Daoy (cell line): ENCODE results near the gene MTMR10. TPM values are rescaled to one million over a fixed set of nuclear protein-coding genes. Genes with fewer than 3 reads are reported as not detected.

ENCODE experiments used
- DNase-seq: peaks from one replicate; pipeline ENCODE4 v3.0.0-alpha.2; 2015; ENCODE audit warnings: low read depth
- total RNA-seq: library from RNA; depleted of rRNA; stranded (reverse); fragments of >200 nt; shearing (Covaris generic); gene quantifications from 2 replicates; pipeline ENCODE4 v1.2.3, GENCODE V29; 2014; rRNA removed

MTMR10 gene
- total RNA-seq, 1 experiment from 2014 or later: 10.4 TPM

DNA sequence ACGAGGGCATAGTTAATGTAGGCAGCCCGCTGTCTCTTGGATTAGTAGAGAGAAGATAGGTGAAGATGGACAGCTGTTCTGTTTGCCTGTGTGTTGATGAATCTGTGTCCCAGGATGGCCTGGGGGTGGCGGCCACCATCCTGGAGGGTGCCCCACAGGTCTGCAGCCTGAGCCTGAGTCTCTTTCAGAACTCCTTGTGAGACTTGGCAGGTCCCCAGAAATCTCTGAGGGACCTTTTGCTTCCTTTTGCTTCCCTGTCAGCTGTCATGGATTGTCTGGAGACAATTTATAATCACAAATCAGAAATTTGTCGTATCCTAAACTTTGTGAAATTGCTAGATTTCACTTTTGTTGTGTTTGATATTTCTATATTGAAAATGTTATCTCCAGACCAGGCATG is 70.3 kb downstream of the MTMR10 start:
- no peak for DNase-seq

DNA sequence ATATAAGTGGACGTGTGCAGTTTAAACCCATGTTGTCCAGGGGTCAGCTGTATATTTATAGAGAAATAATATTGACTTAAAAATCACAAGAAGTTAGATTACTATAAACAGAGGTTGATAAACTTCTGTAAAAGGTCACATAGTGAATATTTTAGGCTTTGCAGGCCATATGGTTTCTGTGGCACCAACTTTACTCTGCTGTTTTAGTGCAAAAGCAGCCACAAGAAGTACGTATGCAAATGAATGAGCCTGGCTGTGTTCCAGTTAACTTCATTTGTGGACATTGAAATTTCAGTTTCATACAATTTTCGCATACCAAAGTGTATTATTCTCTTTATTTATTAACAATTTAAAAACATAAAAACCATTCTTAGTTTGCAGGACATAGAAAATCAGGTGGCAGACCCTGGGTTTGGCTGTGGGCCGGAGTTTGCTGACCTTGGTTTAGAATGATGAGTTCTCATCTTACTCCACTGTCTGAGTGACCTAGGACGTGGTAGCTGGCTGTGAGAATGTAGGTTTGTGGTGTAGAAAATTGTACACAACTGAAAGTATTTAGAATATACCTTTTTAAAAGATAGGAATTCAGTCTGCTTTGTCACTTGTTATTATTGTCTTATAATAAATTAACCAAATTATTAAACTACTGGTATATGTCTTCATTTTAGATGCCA is 71.4 kb downstream of the MTMR10 start:
- no peak for DNase-seq

DNA sequence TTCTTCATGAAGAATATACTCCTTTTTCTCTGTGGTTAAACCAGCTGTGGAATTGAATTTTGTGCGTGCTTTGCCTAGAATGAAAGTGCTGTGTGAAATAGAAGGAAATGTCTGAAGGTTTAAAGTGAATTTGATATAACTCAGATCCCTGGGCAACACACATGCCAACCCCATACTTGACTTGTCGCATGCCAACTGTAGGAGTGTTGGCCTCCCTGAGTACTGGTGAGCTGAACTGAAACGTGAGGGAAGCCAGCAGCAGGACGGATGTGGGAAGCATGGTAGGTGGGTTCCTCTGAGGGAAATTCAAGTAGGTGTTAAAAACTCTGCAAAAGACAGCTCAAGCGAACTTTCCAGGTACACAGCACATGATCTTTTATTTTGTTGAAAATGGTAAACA is 73.1 kb downstream of the MTMR10 start:
- no peak for DNase-seq

- DNase-seq: no peak
Observed at GRCh38 chr15:30917675-30918074, 73.8 kb downstream of the MTMR10 start.

DNA sequence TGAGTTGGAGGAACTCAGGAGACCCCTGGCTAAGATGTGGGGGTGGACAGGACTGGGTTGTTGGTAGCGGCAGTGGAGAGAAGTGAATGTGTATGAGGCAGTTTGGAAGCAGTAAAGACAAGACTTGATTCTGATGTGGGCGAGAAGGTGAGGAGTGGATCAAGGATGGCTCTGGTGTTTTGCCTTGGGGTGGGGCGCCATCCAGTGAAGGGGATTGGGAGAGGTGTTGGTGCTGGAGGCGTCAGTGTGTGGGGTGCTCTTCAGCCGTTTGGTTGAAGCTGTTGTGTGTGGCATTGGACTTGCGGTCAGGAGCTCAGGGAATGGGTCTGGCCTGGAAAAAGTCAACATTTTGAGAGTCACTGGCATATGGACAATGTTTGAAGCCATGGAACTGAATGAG is 74.4 kb downstream of the MTMR10 start:
- DNase-seq: no peak

DNA sequence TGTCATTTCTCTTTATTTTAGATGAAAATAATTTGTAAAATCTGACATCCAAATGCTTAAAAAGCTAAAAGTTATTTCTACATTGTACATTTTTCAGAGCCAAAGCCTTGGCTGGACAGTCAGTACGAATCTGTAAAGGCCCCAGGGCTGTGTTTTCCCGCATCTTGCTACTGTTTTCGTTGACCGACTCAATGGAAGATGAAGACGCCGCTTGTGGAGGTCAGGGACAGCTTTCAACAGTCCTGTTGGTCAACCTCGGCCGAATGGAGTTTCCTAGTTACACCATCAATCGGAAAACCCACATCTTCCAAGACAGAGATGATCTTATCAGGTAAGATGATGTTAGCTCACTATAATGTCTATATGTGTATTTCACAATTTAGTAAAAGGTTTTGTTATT is 77.7 kb downstream of the MTMR10 start:
- no peak for DNase-seq

DNA sequence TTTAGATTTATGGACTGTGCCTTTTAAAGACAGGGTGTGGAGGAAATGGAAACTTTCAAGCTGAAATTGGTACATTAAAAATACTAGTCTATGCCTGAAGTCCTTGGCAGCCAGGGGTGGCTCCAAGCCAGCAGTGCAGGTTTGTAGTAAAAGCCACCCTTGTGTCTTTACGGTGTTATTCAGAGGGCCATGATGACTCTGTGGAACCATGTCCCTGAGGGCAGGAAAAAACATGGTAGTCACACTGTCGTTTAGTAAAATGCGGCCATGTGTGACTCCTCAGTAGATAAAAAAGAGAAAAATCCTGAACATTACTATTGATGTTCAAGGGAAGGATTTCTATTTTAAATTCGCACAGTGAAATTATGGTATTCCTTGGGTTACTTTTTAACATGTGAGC is 85.1 kb downstream of the MTMR10 start:
- DNase-seq: no peak

DNA sequence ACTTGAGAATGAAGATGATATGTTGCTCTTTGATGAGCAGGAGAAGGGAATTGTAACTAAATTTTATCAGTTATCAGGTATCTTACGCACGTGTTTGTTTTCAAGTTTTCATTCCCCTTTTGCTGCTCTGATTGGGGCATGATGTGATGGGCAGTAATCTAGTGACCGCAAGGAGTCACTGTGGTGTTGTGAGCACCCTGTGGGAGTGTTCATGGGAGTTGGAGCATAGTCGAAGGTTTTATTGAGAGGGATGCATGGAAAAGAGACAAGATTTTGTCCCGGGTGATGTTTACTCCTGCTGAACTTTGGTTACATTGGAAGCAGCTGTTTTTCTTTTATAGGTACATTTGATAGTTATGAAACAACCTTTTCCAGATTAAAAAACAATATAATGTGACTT is 85.6 kb downstream of the MTMR10 start:
- peak; percentile 16 for DNase-seq

DNA sequence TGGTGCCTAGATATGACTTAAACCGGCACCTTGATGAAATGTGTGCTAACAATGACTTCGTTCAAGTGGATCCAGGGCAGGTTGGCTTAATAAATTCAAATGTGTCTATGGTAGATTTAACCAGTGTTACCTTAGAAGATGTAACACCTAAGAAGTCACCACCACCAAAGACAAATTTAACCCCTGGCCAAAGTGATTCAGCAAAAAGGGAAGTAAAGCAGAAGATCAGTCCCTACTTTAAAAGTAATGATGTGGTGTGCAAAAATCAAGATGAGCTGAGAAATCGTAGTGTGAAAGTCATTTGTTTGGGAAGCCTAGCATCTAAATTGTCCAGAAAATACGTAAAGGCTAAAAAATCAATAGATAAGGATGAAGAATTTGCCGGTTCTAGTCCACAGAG is 86.6 kb downstream of the MTMR10 start:
- DNase-seq: no peak

GRCh38 chr15:30903497-30904187 is 87.8 kb downstream of the MTMR10 start, which contains the start of gene FAN1:
Gene FAN1, plus strand, starts transcription at chr15:30903915. Its CDS starts 749 bp downstream, at chr15:30904664.
- peak; percentile 93 for DNase-seq

- DNase-seq: no peak
Observed at GRCh38 chr15:30901889-30902288, 89.5 kb downstream of the MTMR10 start.

- no peak for DNase-seq
Observed at GRCh38 chr15:30896211-30896606, 95.2 kb downstream of the MTMR10 start.

GRCh38 chr15:30895461-30896210 is 95.8 kb downstream of the MTMR10 start:
- no peak for DNase-seq

DNA sequence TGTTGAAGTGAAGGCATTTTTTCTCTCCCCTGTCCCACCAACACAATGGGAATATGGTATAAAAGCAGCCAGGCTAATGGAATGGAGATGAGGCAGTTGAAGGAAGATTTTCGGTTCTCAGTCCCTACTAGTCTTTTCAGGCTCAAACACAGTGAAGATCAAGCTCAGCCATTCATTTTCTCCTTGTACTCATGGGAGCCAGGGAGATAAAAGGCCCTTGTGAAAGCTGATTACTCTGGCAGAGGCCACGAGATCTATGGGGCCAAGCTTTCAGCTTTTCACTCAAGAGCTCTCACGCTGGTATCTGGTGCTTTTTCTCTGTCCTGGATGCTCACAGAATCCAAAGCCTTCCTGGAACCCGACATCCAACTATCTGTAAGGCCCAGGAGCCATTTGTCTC is 102.2 kb downstream of the MTMR10 start:
- no peak for DNase-seq

Other genes with a start within 250 kb of the MTMR10 start
- gene FAN1, start 87.7 kb downstream of the MTMR10 start, total RNA-seq: 22.0 and 27.7 TPM in 2 replicates
- gene TRPM1, start 110.1 kb upstream of the MTMR10 start, total RNA-seq: not detected in 2 replicates